GM21447 (cell line): ENCODE measurements around the gene COL4A2.
"Not testable (repeated sequence)": the region's sequence is repeated elsewhere in the genome, so short reads cannot be mapped to it uniquely, and the experiment has no call there.

Source experiments
- ATAC-seq: cut with Tn5 transposase; IDR thresholded peaks from one replicate; pipeline ENCODE4 v1.9.1; 2021; ENCODE audit not compliant: unreplicated experiment

COL4A2 gene

GRCh38 chr13:110523180-110523579 lies 216.1 kb downstream of the COL4A2 start:
- no peak for ATAC-seq

- no peak for ATAC-seq
Measured at GRCh38 chr13:110523838-110524540, 216.9 kb downstream of the COL4A2 start.

GRCh38 chr13:110524541-110525257 lies 217.6 kb downstream of the COL4A2 start:
- peak; percentile 28 for ATAC-seq

GRCh38 chr13:110525328-110526319 lies 218.5 kb downstream of the COL4A2 start:
- peak; percentile 72 for ATAC-seq

GRCh38 chr13:110528371-110528770 lies 221.3 kb downstream of the COL4A2 start:
- ATAC-seq = no peak

- no peak for ATAC-seq
Measured at GRCh38 chr13:110528911-110529310, 221.8 kb downstream of the COL4A2 start.

- ATAC-seq = no peak
Measured at GRCh38 chr13:110529522-110530311, 222.6 kb downstream of the COL4A2 start.

GRCh38 chr13:110531100-110531499 lies 224.0 kb downstream of the COL4A2 start:
- ATAC-seq = no peak

GRCh38 chr13:110531671-110532083 lies 224.6 kb downstream of the COL4A2 start:
- ATAC-seq = no peak

GRCh38 chr13:110532258-110532657 lies 225.2 kb downstream of the COL4A2 start:
- not testable (repeated sequence) for ATAC-seq

GRCh38 chr13:110533771-110534670 lies 226.9 kb downstream of the COL4A2 start:
- no peak for ATAC-seq

GRCh38 chr13:110535526-110535925 lies 228.4 kb downstream of the COL4A2 start:
- ATAC-seq = no peak

GRCh38 chr13:110536006-110536693 lies 229.1 kb downstream of the COL4A2 start:
- ATAC-seq = no peak

GRCh38 chr13:110538632-110539031 lies 231.5 kb downstream of the COL4A2 start:
- ATAC-seq = peak; percentile 76

GRCh38 chr13:110539894-110540293 lies 232.8 kb downstream of the COL4A2 start:
- ATAC-seq = no peak

GRCh38 chr13:110540871-110541525 lies 233.9 kb downstream of the COL4A2 start:
- no peak for ATAC-seq

GRCh38 chr13:110541526-110541920 lies 234.4 kb downstream of the COL4A2 start:
- ATAC-seq = no peak

- ATAC-seq = no peak
Measured at GRCh38 chr13:110542169-110542796, 235.2 kb downstream of the COL4A2 start.
